Measurements from ENCODE around the gene CBLL1. TPM values are rescaled to one million over a fixed set of nuclear protein-coding genes. Genes with fewer than 3 reads are reported as not detected.

The CBLL1 gene
- polyA plus RNA-seq, 2 of the 4 experiments (the other 2 are of a cell fraction), result 26.1 to 40.5 TPM

DNA sequence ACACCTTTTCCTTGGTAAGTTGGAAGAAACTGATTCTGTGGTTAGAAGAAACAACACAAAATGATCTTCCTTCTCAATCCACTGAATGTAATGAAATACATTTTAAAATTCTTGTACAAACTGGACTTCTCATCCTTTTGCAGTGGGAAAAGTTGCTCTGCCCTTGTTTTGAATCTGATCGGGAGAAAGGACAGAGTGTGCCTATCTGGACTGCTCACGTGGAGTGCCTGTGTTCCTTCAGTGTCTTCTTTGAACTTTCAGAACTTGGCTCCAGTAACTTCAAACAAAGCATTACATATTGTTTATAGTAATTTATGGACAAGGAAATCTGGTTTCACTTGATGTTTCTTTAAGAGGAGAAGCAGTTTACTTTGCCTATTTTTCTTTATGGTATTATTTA, 42.0 kb downstream of the CBLL1 start:
- WGBS (ENCODE audit: missing lambda C conversion rate), result 38% methylated on average over 2 of the region's 2 CpGs
- H3K4me2 ChIP-seq, result no peak overlapping the region
- ChIA-PET CTCF (no interaction called here), POLR2A (no interaction called here)
- FAIRE-seq (no peak), ATAC-seq (no peak), DNase-seq (ENCODE audit: low read depth in 1 of 2, low spot score in 1 of 2) (no peak)
- H3K9me3 ChIP-seq, result no peaks in the 10 kb centered on the region
- TF ChIP-seq HES2 (IDR thresholded peaks at IDR 0.05) (no peak), HEYL (CRISPR knock-in tag; IDR thresholded peaks at IDR 0.05) (no peak), RCOR1 (IDR thresholded peaks at IDR 0.05; ENCODE audit: low read depth, low read length) (no peak), PBX3 (IDR thresholded peaks at IDR 0.05) (no peak), ZSCAN20 (CRISPR knock-in tag; IDR thresholded peaks at IDR 0.05) (no peak), EP300 (IDR thresholded peaks at IDR 0.05) (no peak), MYC (IDR thresholded peaks at IDR 0.05; ENCODE audit: borderline replicate concordance, low read length) (no peak), FOSB (CRISPR knock-in tag; IDR thresholded peaks at IDR 0.05) (no peak), HDAC2 (IDR thresholded peaks at IDR 0.05) (no peak)
- TF ChIP-seq, protein P1, sequence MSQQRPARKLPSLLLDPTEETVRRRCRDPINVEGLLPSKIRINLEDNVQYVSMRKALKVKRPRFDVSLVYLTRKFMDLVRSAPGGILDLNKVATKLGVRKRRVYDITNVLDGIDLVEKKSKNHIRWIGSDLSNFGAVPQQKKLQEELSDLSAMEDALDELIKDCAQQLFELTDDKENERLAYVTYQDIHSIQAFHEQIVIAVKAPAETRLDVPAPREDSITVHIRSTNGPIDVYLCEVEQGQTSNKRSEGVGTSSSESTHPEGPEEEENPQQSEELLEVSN (IDR thresholded peaks at IDR 0.05; ENCODE audit: borderline replicate concordance, low read depth), result no peak
- no peak overlapping the region for H3K4me3 ChIP-seq
- no peaks in the 10 kb centered on the region for H3K4me1 ChIP-seq
- H3K27ac ChIP-seq, result no peak overlapping the region

GRCh38 chr7:107788216-107788615, 44.3 kb downstream of the CBLL1 start:
- ATAC-seq (no peak), DNase-seq (ENCODE audit: low read depth in 1 of 2, low spot score in 1 of 2) (no peak), FAIRE-seq (no peak)
- ChIA-PET POLR2A (no interaction called here), CTCF (interaction anchor here (1.1 to 2.0 kb wide), 2 partner anchors 16 to 87 kb away, joined by 3 to 6 read pairs; no protein-coding TSS in a partner anchor)
- TF ChIP-seq HES2 (IDR thresholded peaks at IDR 0.05) (no peak), NPAS2 (CRISPR knock-in tag; IDR thresholded peaks at IDR 0.05; ENCODE audit: borderline replicate concordance) (no peak), MAFK (IDR thresholded peaks at IDR 0.05; ENCODE audit: partially characterized antibody) (no peak), ZC3H11A (IDR thresholded peaks at IDR 0.05) (no peak), EP300 (IDR thresholded peaks at IDR 0.05) (no peak), FOSL2 (IDR thresholded peaks at IDR 0.05) (no peak), FOSL2 (CRISPR knock-in tag; IDR thresholded peaks at IDR 0.05) (no peak), FOXS1 (CRISPR knock-in tag; IDR thresholded peaks at IDR 0.05) (no peak), TFCP2L1 (CRISPR knock-in tag; IDR thresholded peaks at IDR 0.05) (no peak), ELK1 (IDR thresholded peaks at IDR 0.05; ENCODE audit: low read depth, low read length) (no peak), GATA3 (IDR thresholded peaks at IDR 0.05; ENCODE audit: borderline replicate concordance) (no peak), TP53 (CRISPR knock-in tag; IDR thresholded peaks at IDR 0.05) (no peak), ZNF302 (CRISPR knock-in tag; IDR thresholded peaks at IDR 0.05) (no peak), RFX5 (IDR thresholded peaks at IDR 0.05) (no peak)
- TF ChIP-seq, protein P2, sequence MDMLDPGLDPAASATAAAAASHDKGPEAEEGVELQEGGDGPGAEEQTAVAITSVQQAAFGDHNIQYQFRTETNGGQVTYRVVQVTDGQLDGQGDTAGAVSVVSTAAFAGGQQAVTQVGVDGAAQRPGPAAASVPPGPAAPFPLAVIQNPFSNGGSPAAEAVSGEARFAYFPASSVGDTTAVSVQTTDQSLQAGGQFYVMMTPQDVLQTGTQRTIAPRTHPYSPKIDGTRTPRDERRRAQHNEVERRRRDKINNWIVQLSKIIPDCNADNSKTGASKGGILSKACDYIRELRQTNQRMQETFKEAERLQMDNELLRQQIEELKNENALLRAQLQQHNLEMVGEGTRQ (IDR thresholded peaks at IDR 0.05), result no peak
- Histone ChIP-seq H3K27ac (no peak overlapping the region), H3K4me2 (no peak overlapping the region), H3K4me1 (no peaks in the 10 kb centered on the region), H3K9me3 (no peaks in the 10 kb centered on the region), H3K4me3 (no peak overlapping the region)
- WGBS (ENCODE audit: missing lambda C conversion rate), result 78% methylated on average over 1 of the region's 1 CpG
